Fibroblast of mammary gland (primary cell): ENCODE results near the gene TPK1.

Source experiments
- DNase-seq: peaks from one replicate; pipeline ENCODE4 v3.0.0-alpha.2; 2010; ENCODE audit warnings: low read depth
- H3K4me3 ChIP-seq: 2 replicates; pipeline ENCODE4 v1.5.1; 2011; ENCODE audit warnings: low read depth, mild to moderate bottlenecking, low read length, moderate library complexity; ENCODE audit not compliant: control insufficient read depth
- CTCF ChIP-seq: conservative IDR thresholded peaks from 2 replicates; pipeline ENCODE4 v1.5.1; 2011; ENCODE audit warnings: low read depth, low read length, inconsistent platforms; ENCODE audit not compliant: control insufficient read depth, insufficient read depth

TPK1 gene

GRCh38 chr7:144524271-144524670 is 311.6 kb downstream of the TPK1 start:
- DNase-seq, result no peak
- TF ChIP-seq CTCF, result no peak

GRCh38 chr7:144523621-144524020 is 312.2 kb downstream of the TPK1 start:
- no peak for DNase-seq
- no peak overlapping the region for H3K4me3 ChIP-seq
- no peak for TF ChIP-seq CTCF

More at GRCh38 chr7:144524271-144524670, 311.6 kb downstream of the TPK1 start:
- H3K4me3 ChIP-seq, result no peak overlapping the region

GRCh38 chr7:144519925-144520324 is 315.9 kb downstream of the TPK1 start:
- TF ChIP-seq CTCF, result no peak
- H3K4me3 ChIP-seq, result no peak overlapping the region
- no peak for DNase-seq

DNA sequence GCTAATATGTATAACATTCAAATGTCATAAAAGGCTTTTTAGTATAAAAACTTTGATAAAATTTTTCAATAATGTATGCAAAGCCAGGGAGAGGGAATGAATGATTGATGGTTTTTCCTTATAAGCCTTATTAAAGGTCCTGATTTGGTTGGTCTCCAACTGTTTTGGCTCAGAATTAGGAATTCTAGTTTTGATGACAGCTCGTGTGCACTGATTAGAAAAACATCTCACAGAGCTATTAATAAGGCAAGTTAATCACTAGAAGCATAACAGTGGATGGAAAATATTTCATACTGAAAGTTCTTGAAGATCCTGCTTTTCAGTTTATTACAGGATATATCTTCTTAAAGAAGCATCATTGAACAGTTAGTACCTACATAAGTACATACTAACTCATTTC is 317.5 kb downstream of the TPK1 start:
- no peak for TF ChIP-seq CTCF
- H3K4me3 ChIP-seq, result no peak overlapping the region
- no peak for DNase-seq

- DNase-seq, result no peak
- no peak for TF ChIP-seq CTCF
Observed at GRCh38 chr7:144517749-144518148, 318.1 kb downstream of the TPK1 start.

GRCh38 chr7:144516729-144517525 is 318.9 kb downstream of the TPK1 start:
- no peak for DNase-seq
- no peak for TF ChIP-seq CTCF
- H3K4me3 ChIP-seq, result no peak overlapping the region

More at GRCh38 chr7:144517749-144518148, 318.1 kb downstream of the TPK1 start:
- H3K4me3 ChIP-seq, result no peak overlapping the region
